Chondrocyte (in vitro differentiated cells): ENCODE measurements around the gene MLANA. TPM values are rescaled to one million over a fixed set of nuclear protein-coding genes. Genes with fewer than 3 reads are reported as not detected.

ENCODE experiments used
- DNase-seq: peaks from one replicate; pipeline ENCODE4 v3.0.0; 2021; ENCODE audit warnings: mixed read lengths, low spot score
- H3K27ac Mint-ChIP-seq: one replicate; pipeline ENCODE4 v1.8.0; 2021; ENCODE audit warnings: mild to moderate bottlenecking, moderate library complexity, mixed read lengths; ENCODE audit not compliant: unreplicated experiment
- H3K27me3 Mint-ChIP-seq: 2 replicates; pipeline ENCODE4 v1.8.0; 2021; ENCODE audit warnings: low read depth, mixed read lengths
- H3K36me3 Mint-ChIP-seq: 2 replicates; pipeline ENCODE4 v1.8.0; 2021; ENCODE audit warnings: low read depth, mixed read lengths
- H3K4me1 Mint-ChIP-seq: 2 replicates; pipeline ENCODE4 v1.8.0; 2021; ENCODE audit warnings: low read depth, mild to moderate bottlenecking, mixed read lengths
- H3K4me3 Mint-ChIP-seq: one replicate; pipeline ENCODE4 v1.8.0; 2021; ENCODE audit warnings: mild to moderate bottlenecking, moderate library complexity, mixed read lengths; ENCODE audit not compliant: unreplicated experiment
- H3K9me3 Mint-ChIP-seq: 2 replicates; pipeline ENCODE4 v1.8.0; 2021; ENCODE audit warnings: low read depth, mixed read lengths
- CTCF ChIP-seq: fragments of 200-600 bp; sonication (generic); IDR thresholded peaks from 2 replicates; pipeline ENCODE4 v1.5.0; 2021; ENCODE audit warnings: antibody characterized with exemption, mild to moderate bottlenecking, moderate library complexity
- total RNA-seq: library from RNA; stranded (reverse); gene quantifications from 3 replicates; pipeline ENCODE4 v1.2.1, GENCODE V29; 2021

Gene MLANA
- total RNA-seq, 1 donor from 2014 or later, result not detected

DNA sequence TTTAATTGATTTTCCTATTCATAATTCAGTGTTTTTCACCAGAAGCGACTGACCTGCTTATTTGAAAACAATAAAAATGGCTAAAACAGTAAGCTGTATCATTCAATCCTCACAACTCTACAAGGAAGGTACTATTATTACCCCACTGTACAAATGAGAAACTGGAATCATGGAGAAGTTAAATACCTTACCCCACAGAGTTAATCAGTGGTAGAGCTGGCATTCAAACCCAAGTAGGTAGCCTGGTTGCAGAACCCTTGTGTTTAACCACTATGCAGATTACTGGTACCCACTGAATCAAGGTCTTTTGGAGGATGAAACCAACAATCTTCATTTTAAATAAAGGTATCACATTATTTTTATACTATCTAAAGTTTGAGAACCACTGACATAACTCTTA, 59.6 kb downstream of the MLANA start:
- H3K27ac Mint-ChIP-seq, result no peak overlapping the region
- H3K4me3 Mint-ChIP-seq, result no peak overlapping the region
- H3K9me3 Mint-ChIP-seq, result no peaks in the 10 kb centered on the region
- no peaks in the 10 kb centered on the region for H3K36me3 Mint-ChIP-seq
- peaks cover 6% of the 10 kb centered on the region for H3K4me1 Mint-ChIP-seq
- no peak for DNase-seq
- TF ChIP-seq CTCF, result no peak
- no peaks in the 10 kb centered on the region for H3K27me3 Mint-ChIP-seq

DNA sequence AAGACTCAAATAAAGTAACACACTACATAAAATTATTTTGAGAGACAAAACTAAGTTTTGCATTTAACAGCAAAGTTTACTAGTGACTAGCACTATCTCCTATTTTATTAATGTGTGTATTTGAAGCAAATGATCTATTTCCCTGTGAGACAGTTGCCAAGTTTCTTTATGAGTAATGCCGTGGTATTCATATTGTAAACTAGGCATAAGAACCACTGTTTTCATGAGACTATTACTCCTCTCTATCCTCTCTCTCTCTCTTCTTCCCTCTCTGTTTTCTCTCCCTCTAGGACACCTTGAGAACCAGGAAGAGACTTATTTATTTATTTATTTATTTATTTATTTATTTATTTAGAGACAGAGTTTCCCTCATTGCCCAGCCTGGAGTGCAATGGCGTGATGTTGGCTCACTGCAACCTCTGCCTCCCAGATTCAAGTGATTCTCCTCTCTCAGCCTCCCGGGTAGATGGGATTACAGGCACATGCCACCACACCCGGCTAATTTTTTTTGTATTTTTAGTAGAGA, 61.1 kb downstream of the MLANA start:
- DNase-seq, result no peak

GRCh38 chr9:5953743-5954707, 63.3 kb downstream of the MLANA start:
- peaks cover 6% of the 10 kb centered on the region for H3K4me1 Mint-ChIP-seq
- H3K4me3 Mint-ChIP-seq, result no peak overlapping the region
- no peak overlapping the region for H3K27ac Mint-ChIP-seq
- no peak for DNase-seq
- no peaks in the 10 kb centered on the region for H3K9me3 Mint-ChIP-seq
- no peaks in the 10 kb centered on the region for H3K36me3 Mint-ChIP-seq
- TF ChIP-seq CTCF, result no peak
- no peaks in the 10 kb centered on the region for H3K27me3 Mint-ChIP-seq

More for the DNA sequence above, 61.1 kb downstream of the MLANA start:
- H3K4me3 Mint-ChIP-seq, result no peak overlapping the region
- H3K4me1 Mint-ChIP-seq, result peaks cover 6% of the 10 kb centered on the region
- H3K27me3 Mint-ChIP-seq, result no peaks in the 10 kb centered on the region
- TF ChIP-seq CTCF, result no peak
- no peak overlapping the region for H3K27ac Mint-ChIP-seq
- no peaks in the 10 kb centered on the region for H3K9me3 Mint-ChIP-seq
- H3K36me3 Mint-ChIP-seq, result no peaks in the 10 kb centered on the region

- Mint-ChIP-seq H3K27ac (no peak overlapping the region), H3K27me3 (no peaks in the 10 kb centered on the region)
- no peak for TF ChIP-seq CTCF
Observed at GRCh38 chr9:5957166-5957565, 66.5 kb downstream of the MLANA start.

GRCh38 chr9:5958273-5958672, 67.6 kb downstream of the MLANA start:
- H3K4me1 Mint-ChIP-seq, result peaks cover 4% of the 10 kb centered on the region
- no peak overlapping the region for H3K4me3 Mint-ChIP-seq
- no peaks in the 10 kb centered on the region for H3K27me3 Mint-ChIP-seq
- no peak for TF ChIP-seq CTCF
- H3K9me3 Mint-ChIP-seq, result no peaks in the 10 kb centered on the region
- no peak for DNase-seq
- H3K27ac Mint-ChIP-seq, result no peak overlapping the region
- peaks cover 3% of the 10 kb centered on the region for H3K36me3 Mint-ChIP-seq

More at GRCh38 chr9:5957166-5957565, 66.5 kb downstream of the MLANA start:
- Mint-ChIP-seq H3K36me3 (peaks cover 3% of the 10 kb centered on the region), H3K4me3 (no peak overlapping the region), H3K4me1 (peaks cover 4% of the 10 kb centered on the region), H3K9me3 (no peaks in the 10 kb centered on the region)
- DNase-seq, result no peak

Other genes starting within 250 kb of the MLANA start
- 5.4 to 11.7 TPM (median 7.6 TPM) in 3 replicates for gene ERMP1, start 57.8 kb upstream of the MLANA start, total RNA-seq
- gene RANBP6, start 124.7 kb downstream of the MLANA start, total RNA-seq, result 14.4 to 21.5 TPM (median 16.4 TPM) in 3 replicates